GM18511 (cell line): ENCODE data around the gene SMARCA4.
"Not testable (repeated sequence)": the region's sequence is repeated elsewhere in the genome, so short reads cannot be mapped to it uniquely, and the experiment has no call there.

Source experiments
- ATAC-seq: cut with Tn5 transposase; IDR thresholded peaks from one replicate; pipeline ENCODE4 v1.9.1; 2021; ENCODE audit warnings: mild to moderate bottlenecking, moderate library complexity; ENCODE audit not compliant: unreplicated experiment

The SMARCA4 gene

DNA sequence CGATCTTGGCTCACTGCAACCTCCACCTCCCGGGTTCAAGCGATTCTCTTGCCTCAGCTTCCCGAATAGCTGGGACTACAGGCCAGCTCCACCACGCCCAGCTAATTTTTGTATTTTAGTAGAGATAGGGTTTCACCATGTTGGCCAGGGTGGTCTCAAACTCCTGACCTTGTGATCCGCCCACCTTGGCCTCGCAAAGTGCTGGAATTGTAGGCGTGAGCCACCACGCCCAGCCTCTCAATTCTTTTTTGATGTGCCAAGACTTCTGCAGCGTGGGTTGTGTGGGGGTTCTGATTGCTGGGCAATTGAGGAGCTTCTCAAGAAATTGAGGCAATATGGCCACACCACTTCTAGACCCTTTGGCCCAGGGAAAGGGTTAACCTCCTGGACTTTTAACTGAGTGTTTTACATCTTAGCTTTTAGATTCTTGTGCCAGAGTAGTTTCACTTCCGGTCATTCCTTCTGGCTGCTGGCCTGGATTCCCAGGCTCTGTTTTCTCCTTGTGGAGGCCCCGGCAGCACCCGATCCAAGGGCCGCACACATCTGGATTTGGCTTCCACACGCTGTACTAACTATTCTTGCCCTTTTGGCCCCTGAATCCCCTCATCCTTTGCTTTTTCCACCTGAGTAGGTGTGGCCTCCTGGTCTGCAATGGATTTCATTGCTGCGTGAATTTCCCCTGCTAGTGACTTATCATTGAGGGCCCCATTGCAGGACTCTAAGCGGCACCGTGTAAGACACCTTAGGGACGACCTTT lies 14.7 kb downstream of the SMARCA4 start:
- no peak for ATAC-seq

GRCh38 chr19:10976131-10976892 lies 15.5 kb downstream of the SMARCA4 start:
- no peak for ATAC-seq

DNA sequence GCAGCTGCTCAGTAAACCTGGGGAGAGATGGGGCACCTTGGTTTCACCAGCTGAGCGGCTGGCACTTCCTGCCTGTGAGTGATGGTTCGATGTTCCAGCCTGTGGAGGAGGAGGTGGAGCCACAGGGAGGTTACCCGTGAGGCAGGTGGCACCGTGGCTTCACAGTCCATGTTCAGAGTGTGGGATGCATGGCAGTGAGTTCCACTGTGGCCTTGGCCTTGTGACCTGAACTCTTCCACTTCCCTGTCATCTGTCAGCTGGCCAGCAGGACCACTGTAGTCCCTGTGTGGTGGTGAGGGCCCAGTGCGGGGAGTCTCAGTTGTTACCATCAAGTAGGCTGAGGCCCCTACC lies 16.9 kb downstream of the SMARCA4 start:
- no peak for ATAC-seq

- peak; percentile 61 for ATAC-seq
These were observed 19.1 kb downstream of the SMARCA4 start for GRCh38 chr19:10979951-10980381.

GRCh38 chr19:10981252-10981895 lies 20.5 kb downstream of the SMARCA4 start:
- ATAC-seq = no peak

GRCh38 chr19:10983026-10983425 lies 22.2 kb downstream of the SMARCA4 start:
- ATAC-seq = no peak

GRCh38 chr19:10984166-10984735 lies 23.4 kb downstream of the SMARCA4 start:
- ATAC-seq = no peak

DNA sequence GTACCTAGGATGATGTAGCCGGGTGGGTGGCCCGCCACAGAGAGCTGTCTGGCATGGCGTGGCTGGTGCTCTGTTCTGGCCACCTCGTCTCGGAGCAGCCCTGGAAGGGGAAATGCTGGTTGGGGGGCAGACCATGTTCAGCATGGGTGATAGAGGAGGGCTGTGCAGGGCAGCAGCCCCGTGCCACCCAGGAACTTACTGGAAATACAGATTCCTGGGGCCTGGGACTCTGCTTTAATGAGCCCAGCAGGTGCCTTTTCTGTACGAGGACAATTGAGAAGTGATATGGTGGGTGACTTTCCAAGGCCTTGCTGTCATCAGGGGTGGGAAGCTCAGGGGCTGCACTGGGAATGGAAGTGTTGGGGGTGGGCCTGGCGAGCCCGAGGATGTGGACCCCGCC lies 24.7 kb downstream of the SMARCA4 start:
- no peak for ATAC-seq

GRCh38 chr19:10986301-10987127 lies 25.7 kb downstream of the SMARCA4 start:
- ATAC-seq = no peak

GRCh38 chr19:10987571-10988297 lies 26.9 kb downstream of the SMARCA4 start:
- ATAC-seq = no peak

- ATAC-seq = no peak
These were observed 27.6 kb downstream of the SMARCA4 start for GRCh38 chr19:10988380-10988779.

DNA sequence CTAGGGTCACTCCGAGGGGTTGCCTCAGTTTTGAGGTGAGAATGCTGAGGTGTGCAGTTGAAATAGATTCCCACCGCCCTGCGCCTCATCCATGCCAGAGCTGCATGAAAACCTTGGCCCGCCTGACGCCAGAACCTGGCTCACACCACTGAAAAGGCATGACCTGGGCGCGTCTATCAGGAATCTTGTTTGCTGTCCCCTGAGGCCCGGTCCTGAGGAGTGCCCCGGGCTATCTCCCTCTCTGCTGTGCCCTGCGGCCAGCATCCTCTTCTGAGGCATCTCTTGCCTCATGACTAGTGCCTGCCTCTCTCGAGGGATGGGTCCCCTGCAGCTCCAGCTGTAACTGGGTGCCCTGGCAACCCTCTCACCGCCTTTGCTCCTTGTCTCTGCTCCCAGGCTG lies 28.1 kb downstream of the SMARCA4 start:
- no peak for ATAC-seq

DNA sequence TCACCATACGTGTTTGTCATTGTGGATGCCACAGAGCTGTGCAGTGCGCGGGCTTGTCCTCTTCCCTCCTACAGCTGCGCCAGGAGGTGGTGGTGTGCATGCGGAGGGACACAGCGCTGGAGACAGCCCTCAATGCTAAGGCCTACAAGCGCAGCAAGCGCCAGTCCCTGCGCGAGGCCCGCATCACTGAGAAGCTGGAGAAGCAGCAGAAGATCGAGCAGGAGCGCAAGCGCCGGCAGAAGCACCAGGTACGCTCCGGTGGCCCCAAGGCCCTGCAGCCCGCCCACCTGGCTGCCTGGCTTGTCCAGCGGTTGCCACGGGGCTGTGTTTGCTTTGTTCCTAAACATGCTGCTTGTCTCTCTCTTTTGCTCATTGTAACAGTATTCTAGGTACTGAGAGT lies 30.2 kb downstream of the SMARCA4 start:
- no peak for ATAC-seq

GRCh38 chr19:10991521-10992081 lies 30.8 kb downstream of the SMARCA4 start:
- no peak for ATAC-seq

DNA sequence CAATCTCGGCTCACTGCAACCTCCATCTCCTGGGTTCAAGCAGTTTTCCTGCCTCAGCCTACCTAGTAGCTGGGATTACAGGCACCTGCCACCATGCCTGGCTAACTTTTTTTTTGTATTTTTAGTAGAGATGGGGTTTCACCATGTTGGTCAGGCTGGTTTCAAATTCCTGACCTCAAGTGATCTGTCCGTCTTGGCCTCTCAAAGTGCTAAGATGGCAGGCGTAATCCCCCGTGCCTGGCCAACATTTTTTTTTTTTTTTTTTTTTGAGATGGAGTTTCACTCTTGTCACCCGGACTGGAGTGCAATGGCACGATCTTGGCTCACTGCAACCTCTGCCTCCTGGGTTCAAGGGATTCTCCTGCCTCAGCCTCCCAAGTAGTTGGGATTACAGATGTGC lies 31.3 kb downstream of the SMARCA4 start:
- ATAC-seq = not testable (repeated sequence)

DNA sequence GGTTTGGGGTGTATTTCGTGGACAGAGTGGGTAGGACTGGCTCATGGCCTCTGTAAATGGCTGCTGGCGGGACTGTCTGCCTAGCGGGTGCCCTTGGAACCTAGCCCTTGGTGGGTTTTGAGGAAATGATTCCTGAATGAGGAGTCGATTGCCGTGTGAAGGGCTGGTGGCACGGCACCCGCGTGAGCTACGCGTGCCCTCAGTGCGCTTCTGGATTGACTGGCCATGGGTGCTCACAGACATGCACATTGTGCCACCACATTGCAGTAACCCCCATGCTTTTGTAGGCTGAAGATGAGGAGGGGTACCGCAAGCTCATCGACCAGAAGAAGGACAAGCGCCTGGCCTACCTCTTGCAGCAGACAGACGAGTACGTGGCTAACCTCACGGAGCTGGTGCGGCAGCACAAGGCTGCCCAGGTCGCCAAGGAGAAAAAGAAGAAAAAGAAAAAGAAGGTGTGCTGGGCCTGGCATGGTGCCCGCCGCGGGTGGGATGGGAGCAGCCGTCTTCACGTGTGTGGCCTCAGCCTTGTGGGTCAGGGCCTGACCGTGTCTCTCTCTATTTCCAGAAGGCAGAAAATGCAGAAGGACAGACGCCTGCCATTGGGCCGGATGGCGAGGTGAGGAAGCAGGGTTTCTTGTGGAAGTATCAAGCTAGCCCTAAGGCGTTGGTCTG lies 35.2 kb downstream of the SMARCA4 start:
- no peak for ATAC-seq

GRCh38 chr19:10998045-10998533 lies 37.3 kb downstream of the SMARCA4 start:
- ATAC-seq = no peak

GRCh38 chr19:10998666-10999065 lies 37.8 kb downstream of the SMARCA4 start:
- no peak for ATAC-seq

- ATAC-seq = no peak
These were observed 44.7 kb downstream of the SMARCA4 start for GRCh38 chr19:11005521-11005920.
